ENCODE measurements around the gene SCAI. TPM values are rescaled to one million over a fixed set of nuclear protein-coding genes. Genes with fewer than 3 reads are reported as not detected.

SCAI gene
- total RNA-seq (2014; rRNA removed; shearing (Covaris generic)) = 23.8 and 25.0 TPM in 2 replicates
- 21.5 and 25.4 TPM in 2 replicates for total RNA-seq (2022)
- Bru-seq, nascent RNA = percentile 68 among the genes with signal in this experiment
- BruChase-seq, experiment 1, labeled RNA remaining after a 6-hour chase = percentile 71 among the genes with signal in this experiment
- BruChase-seq, experiment 2, labeled RNA remaining after a 2-hour chase = percentile 70 among the genes with signal in this experiment
- long read RNA-seq, full-length matches to known transcripts = 6 of 19 reads
- long read RNA-seq, partial matches to known transcripts = 2 of 19 reads
- long read RNA-seq, other reads (novel, unspliced or antisense) = 11 of 19 reads

DNA sequence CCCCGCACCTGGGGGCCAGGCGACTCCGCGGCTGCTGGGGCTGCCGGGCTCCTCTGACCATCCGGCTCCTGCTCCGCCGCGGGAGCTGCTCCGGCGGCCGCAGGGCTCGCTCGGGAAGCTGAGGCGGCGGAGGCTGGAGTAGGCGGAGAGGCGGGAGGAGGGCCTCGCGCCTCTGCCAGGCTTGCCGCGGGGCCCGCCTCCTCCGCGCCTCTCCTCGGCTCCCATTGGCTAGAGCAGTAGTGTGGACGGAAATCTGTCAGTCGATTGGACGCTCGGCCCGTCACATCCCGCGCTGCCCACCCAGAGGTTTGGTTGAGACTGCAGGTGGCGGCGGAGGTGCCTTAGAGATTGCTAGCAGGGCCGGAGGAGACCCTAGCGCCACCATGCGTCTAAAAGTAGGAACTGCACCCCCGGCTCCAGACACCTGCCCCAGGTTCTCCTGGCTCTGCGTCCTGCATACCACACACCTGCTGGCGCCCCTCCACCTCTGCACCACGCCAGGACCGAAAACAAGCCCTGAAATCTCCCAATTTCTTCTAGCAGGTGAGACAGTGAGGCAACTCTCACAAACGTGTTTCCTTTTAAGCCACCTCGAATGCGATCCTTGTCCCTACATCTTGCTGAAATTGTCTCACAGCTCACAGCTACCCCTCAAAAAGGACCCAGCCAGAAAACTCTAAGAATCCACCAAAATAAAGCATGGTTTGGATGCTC is at the start of gene SCAI:
SCAI (minus strand) TSS at position 152 of the 714 bp plus-strand sequence; CDS start at position 61, 91 bp downstream.
- Histone ChIP-seq H3K79me2 (ENCODE audit: insufficient read depth, low read depth, low read length) (peaks cover 21% of the 10 kb centered on the region; the same call in 1 of the 2 replicates), H2AFZ (ENCODE audit: low read length) (peak within 1 kb of the TSS; percentile 63), H3K4me2 (ENCODE audit: low read length) (peak within 1 kb of the TSS; percentile 99), H4K20me1 (ENCODE audit: insufficient read depth, low read length) (peaks cover 12% of the 10 kb centered on the region; the same call in 1 of the 2 replicates), H3K9me2 (ENCODE audit: insufficient read depth, low read length) (no peaks in the 10 kb centered on the region), H3K9me3 (ENCODE audit: low read length) (no peaks in the 10 kb centered on the region), H3K4me1 (ENCODE audit: insufficient read depth, low read length, poor library complexity, severe bottlenecking) (peaks cover 22% of the 10 kb centered on the region), H3K27ac (ENCODE audit: low read depth, low read length, poor library complexity, severe bottlenecking) (peak within 1 kb of the TSS; percentile 40), H3K36me3 (ENCODE audit: insufficient read depth, low read length) (peaks cover 30% of the 10 kb centered on the region), H3K4me3 (ENCODE audit: low read depth, low read length, poor library complexity, severe bottlenecking) (peak within 1 kb of the TSS; percentile 82)
- intact Hi-C loops (cut with micrococcal nuclease; ENCODE audit: unreplicated experiment) = loop anchor here (1.0 to 2.0 kb wide), 4 partner anchors 202 to 373 kb away; partner anchors contain the start of genes GOLGA1 and NR6A1
- no TSS peak for BruUV-seq (replicated peaks)
- ChIA-PET POLR2A (interaction anchor here (0.6 to 1.2 kb wide), 5 partner anchors 18 to 293 kb away, joined by 3 to 4 read pairs (median 3); partner anchors contain the start of gene RABEPK), CTCF (ENCODE audit: unreplicated experiment) (no interaction called here)
- DNase-seq (ENCODE audit: low spot score) = peak; percentile 99
- TF ChIP-seq, protein P1, sequence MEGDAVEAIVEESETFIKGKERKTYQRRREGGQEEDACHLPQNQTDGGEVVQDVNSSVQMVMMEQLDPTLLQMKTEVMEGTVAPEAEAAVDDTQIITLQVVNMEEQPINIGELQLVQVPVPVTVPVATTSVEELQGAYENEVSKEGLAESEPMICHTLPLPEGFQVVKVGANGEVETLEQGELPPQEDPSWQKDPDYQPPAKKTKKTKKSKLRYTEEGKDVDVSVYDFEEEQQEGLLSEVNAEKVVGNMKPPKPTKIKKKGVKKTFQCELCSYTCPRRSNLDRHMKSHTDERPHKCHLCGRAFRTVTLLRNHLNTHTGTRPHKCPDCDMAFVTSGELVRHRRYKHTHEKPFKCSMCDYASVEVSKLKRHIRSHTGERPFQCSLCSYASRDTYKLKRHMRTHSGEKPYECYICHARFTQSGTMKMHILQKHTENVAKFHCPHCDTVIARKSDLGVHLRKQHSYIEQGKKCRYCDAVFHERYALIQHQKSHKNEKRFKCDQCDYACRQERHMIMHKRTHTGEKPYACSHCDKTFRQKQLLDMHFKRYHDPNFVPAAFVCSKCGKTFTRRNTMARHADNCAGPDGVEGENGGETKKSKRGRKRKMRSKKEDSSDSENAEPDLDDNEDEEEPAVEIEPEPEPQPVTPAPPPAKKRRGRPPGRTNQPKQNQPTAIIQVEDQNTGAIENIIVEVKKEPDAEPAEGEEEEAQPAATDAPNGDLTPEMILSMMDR (conservative IDR thresholded peaks at IDR 0.05; ENCODE audit: low read length) = peak; percentile 91
- TF ChIP-seq EZH2phosphoT487 (IDR thresholded peaks at IDR 0.05; ENCODE audit: borderline replicate concordance, low read depth, low read length) = no peak

DNA sequence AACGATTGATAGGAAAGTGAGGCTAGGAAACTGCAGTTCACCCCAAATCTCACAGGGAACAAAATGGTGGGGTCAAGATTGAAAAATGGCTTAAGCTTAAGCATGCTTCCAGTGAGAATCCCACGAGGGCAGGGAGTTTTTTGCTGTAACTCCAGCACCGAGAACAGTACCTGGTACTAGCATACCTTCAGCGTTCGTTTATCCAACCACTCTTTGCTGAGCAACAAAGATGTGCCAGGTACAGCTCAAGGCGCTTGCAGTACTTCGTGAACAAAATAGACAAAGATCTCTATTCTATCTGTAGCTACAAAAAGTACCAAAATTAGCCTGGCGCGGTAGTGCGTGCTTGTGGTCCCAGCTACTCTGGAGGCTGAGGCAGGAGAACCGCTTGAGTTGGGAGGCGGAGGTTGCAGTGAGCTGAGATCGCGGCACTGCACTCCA is 47.1 kb upstream of the SCAI start:
- peaks cover 6% of the 10 kb centered on the region; the same call in 1 of the 2 replicates for H3K36me3 ChIP-seq (ENCODE audit: insufficient read depth, low read length)
- intact Hi-C loops (cut with micrococcal nuclease; ENCODE audit: unreplicated experiment) = no loop called here
- H2AFZ ChIP-seq (ENCODE audit: low read length) = peak overlapping the region; percentile 82
- ChIA-PET CTCF (ENCODE audit: unreplicated experiment) (no interaction called here), POLR2A (interaction anchor here (0.6 to 1.6 kb wide), 6 partner anchors 10 to 431 kb away, joined by 3 to 6 read pairs (median 3); partner anchors contain the start of gene HSPA5)
- no peaks in the 10 kb centered on the region for H3K9me3 ChIP-seq (ENCODE audit: low read length)
- H3K27ac ChIP-seq (ENCODE audit: low read depth, low read length, poor library complexity, severe bottlenecking) = peak overlapping the region; percentile 74
- peaks cover 57% of the 10 kb centered on the region for H3K79me2 ChIP-seq (ENCODE audit: insufficient read depth, low read depth, low read length)
- BruUV-seq (replicated peaks) = TSS peak; percentile 98
- no peaks in the 10 kb centered on the region for H3K9me2 ChIP-seq (ENCODE audit: insufficient read depth, low read length)
- peak; percentile 35 for DNase-seq (ENCODE audit: low spot score)
- H3K4me3 ChIP-seq (ENCODE audit: low read depth, low read length, poor library complexity, severe bottlenecking) = peak overlapping the region; percentile 96
- no peak for TF ChIP-seq EZH2phosphoT487 (IDR thresholded peaks at IDR 0.05; ENCODE audit: borderline replicate concordance, low read depth, low read length)
- TF ChIP-seq, protein P1 (conservative IDR thresholded peaks at IDR 0.05; ENCODE audit: low read length) = no peak
- H3K4me2 ChIP-seq (ENCODE audit: low read length) = peak overlapping the region; percentile 81
- H4K20me1 ChIP-seq (ENCODE audit: insufficient read depth, low read length) = peaks cover 5% of the 10 kb centered on the region; the same call in 1 of the 2 replicates
- peaks cover 56% of the 10 kb centered on the region for H3K4me1 ChIP-seq (ENCODE audit: insufficient read depth, low read length, poor library complexity, severe bottlenecking)

Data from OCI-LY7 (cell line).